ENCODE measurements around the gene KMT5B. TPM values are rescaled to one million over a fixed set of nuclear protein-coding genes. Genes with fewer than 3 reads are reported as not detected.

Gene KMT5B
- total RNA-seq, 2 experiments from 2014 or later = 22.9 to 23.1 TPM

GRCh38 chr11:68143310-68143689 is 69.8 kb downstream of the KMT5B start:
- ATAC-seq = no peak
- POLR2A ChIA-PET = no interaction called here

GRCh38 chr11:68142441-68143309 is 70.4 kb downstream of the KMT5B start:
- H3K36me3 Mint-ChIP-seq (ENCODE audit: low read depth) = no peaks in the 10 kb centered on the region
- H3K27me3 Mint-ChIP-seq = no peaks in the 10 kb centered on the region
- no peaks in the 10 kb centered on the region for H3K9me3 Mint-ChIP-seq (ENCODE audit: low read depth)
- intact Hi-C loops (cut with DNase I, micrococcal nuclease) = loop anchor here in 1 of 2 experiments (1.0 kb wide), 1 partner anchor 21 kb away; the partner anchor contains the start of gene CHKA
- H3K4me3 Mint-ChIP-seq = no peak overlapping the region
- peaks cover 12% of the 10 kb centered on the region for H3K4me1 Mint-ChIP-seq
- peak overlapping the region; percentile 85 for H3K27ac Mint-ChIP-seq
- DNase-seq (no peak), ATAC-seq (peak; percentile 23)
- POLR2A ChIA-PET = no interaction called here
- CTCF ChIA-PET = interaction anchor here (0.5 to 1.6 kb wide), 2 partner anchors 69 to 814 kb away, joined by 3 to 4 read pairs; no protein-coding TSS in a partner anchor

More at GRCh38 chr11:68143310-68143689, 69.8 kb downstream of the KMT5B start:
- Mint-ChIP-seq H3K9me3 (ENCODE audit: low read depth) (no peaks in the 10 kb centered on the region), H3K36me3 (ENCODE audit: low read depth) (no peaks in the 10 kb centered on the region), H3K27ac (no peak overlapping the region), H3K4me3 (no peak overlapping the region), H3K27me3 (no peaks in the 10 kb centered on the region), H3K4me1 (peaks cover 12% of the 10 kb centered on the region)
- CTCF ChIA-PET = interaction anchor here (0.5 kb wide), 1 partner anchor 813 kb away, joined by 3 read pairs; no protein-coding TSS in a partner anchor
- DNase-seq = no peak
- intact Hi-C loops (cut with DNase I, micrococcal nuclease) = no loop called here

- Mint-ChIP-seq H3K36me3 (ENCODE audit: low read depth) (no peaks in the 10 kb centered on the region), H3K27me3 (no peaks in the 10 kb centered on the region), H3K4me3 (no peak overlapping the region), H3K27ac (peak overlapping the region; percentile 85), H3K4me1 (peaks cover 12% of the 10 kb centered on the region), H3K9me3 (ENCODE audit: low read depth) (no peaks in the 10 kb centered on the region)
- DNase-seq = peak; percentile 83
- POLR2A ChIA-PET = no interaction called here
- intact Hi-C loops (cut with DNase I, micrococcal nuclease) = loop anchor here in 1 of 2 experiments (1.0 kb wide), 1 partner anchor 21 kb away; the partner anchor contains the start of gene CHKA
- peak; percentile 94 for ATAC-seq
- CTCF ChIA-PET = interaction anchor here (0.6 to 1.6 kb wide), 3 partner anchors 69 to 429 kb away, joined by 3 to 4 read pairs (median 4); no protein-coding TSS in a partner anchor
Observed at GRCh38 chr11:68142028-68142412, 71.1 kb downstream of the KMT5B start.

GRCh38 chr11:68141246-68142027 is 71.7 kb downstream of the KMT5B start:
- POLR2A ChIA-PET = no interaction called here
- intact Hi-C loops (cut with DNase I, micrococcal nuclease) = loop anchor here in 1 of 2 experiments (1.0 kb wide), 1 partner anchor 20 kb away; the partner anchor contains the start of gene CHKA
- DNase-seq = no peak
- CTCF ChIA-PET = interaction anchor here (0.6 to 1.6 kb wide), 3 partner anchors 70 to 429 kb away, joined by 3 to 4 read pairs (median 4); no protein-coding TSS in a partner anchor
- Mint-ChIP-seq H3K27ac (peak overlapping the region; percentile 39), H3K4me3 (no peak overlapping the region), H3K36me3 (ENCODE audit: low read depth) (no peaks in the 10 kb centered on the region), H3K4me1 (peaks cover 12% of the 10 kb centered on the region), H3K9me3 (ENCODE audit: low read depth) (no peaks in the 10 kb centered on the region), H3K27me3 (no peaks in the 10 kb centered on the region)
- ATAC-seq = no peak

- H3K27ac Mint-ChIP-seq = no peak overlapping the region
- intact Hi-C loops (cut with DNase I, micrococcal nuclease) = no loop called here
- no peaks in the 10 kb centered on the region for H3K9me3 Mint-ChIP-seq (ENCODE audit: low read depth)
- DNase-seq (no peak), ATAC-seq (no peak)
- ChIA-PET POLR2A (interaction anchor here (0.6 kb wide), 1 partner anchor 89 kb away, joined by 3 read pairs; no protein-coding TSS in a partner anchor), CTCF (interaction anchor here (1.6 kb wide), 1 partner anchor 71 kb away, joined by 4 read pairs; no protein-coding TSS in a partner anchor)
- no peaks in the 10 kb centered on the region for H3K27me3 Mint-ChIP-seq
- peaks cover 12% of the 10 kb centered on the region for H3K4me1 Mint-ChIP-seq
- no peak overlapping the region for H3K4me3 Mint-ChIP-seq
- H3K36me3 Mint-ChIP-seq (ENCODE audit: low read depth) = no peaks in the 10 kb centered on the region
Observed at GRCh38 chr11:68140496-68141245, 72.4 kb downstream of the KMT5B start.

GRCh38 chr11:68138237-68138636 is 74.9 kb downstream of the KMT5B start:
- Mint-ChIP-seq H3K4me1 (peaks cover 12% of the 10 kb centered on the region), H3K27me3 (no peaks in the 10 kb centered on the region), H3K4me3 (no peak overlapping the region), H3K36me3 (ENCODE audit: low read depth) (peaks cover 2% of the 10 kb centered on the region), H3K9me3 (ENCODE audit: low read depth) (peaks cover 2% of the 10 kb centered on the region), H3K27ac (no peak overlapping the region)
- DNase-seq (no peak), ATAC-seq (no peak)
- CTCF ChIA-PET = interaction anchor here (1.3 kb wide), 1 partner anchor 34 kb away, joined by 3 read pairs; no protein-coding TSS in a partner anchor
- intact Hi-C loops (cut with DNase I, micrococcal nuclease) = no loop called here
- POLR2A ChIA-PET = no interaction called here

- Mint-ChIP-seq H3K4me1 (peaks cover 12% of the 10 kb centered on the region), H3K27ac (no peak overlapping the region), H3K4me3 (no peak overlapping the region), H3K27me3 (no peaks in the 10 kb centered on the region), H3K9me3 (ENCODE audit: low read depth) (peaks cover 3% of the 10 kb centered on the region), H3K36me3 (ENCODE audit: low read depth) (peaks cover 2% of the 10 kb centered on the region)
- no peak for DNase-seq
- POLR2A ChIA-PET = no interaction called here
- CTCF ChIA-PET = interaction anchor here (1.3 kb wide), 1 partner anchor 34 kb away, joined by 3 read pairs; no protein-coding TSS in a partner anchor
- ATAC-seq = no peak
- intact Hi-C loops (cut with DNase I, micrococcal nuclease) = no loop called here
Observed at GRCh38 chr11:68137833-68138232, 75.3 kb downstream of the KMT5B start.

GRCh38 chr11:68136866-68137265 is 76.2 kb downstream of the KMT5B start:
- ATAC-seq = no peak
- H3K4me1 Mint-ChIP-seq = peaks cover 5% of the 10 kb centered on the region
- peaks cover 4% of the 10 kb centered on the region for H3K36me3 Mint-ChIP-seq (ENCODE audit: low read depth)
- H3K4me3 Mint-ChIP-seq = no peak overlapping the region
- no peaks in the 10 kb centered on the region for H3K27me3 Mint-ChIP-seq
- no peak overlapping the region for H3K27ac Mint-ChIP-seq
- DNase-seq = no peak
- ChIA-PET POLR2A (no interaction called here), CTCF (no interaction called here)
- intact Hi-C loops (cut with DNase I, micrococcal nuclease) = no loop called here
- H3K9me3 Mint-ChIP-seq (ENCODE audit: low read depth) = peaks cover 9% of the 10 kb centered on the region

- Mint-ChIP-seq H3K27ac (no peak overlapping the region), H3K36me3 (ENCODE audit: low read depth) (peaks cover 4% of the 10 kb centered on the region), H3K27me3 (no peaks in the 10 kb centered on the region), H3K9me3 (ENCODE audit: low read depth) (peaks cover 10% of the 10 kb centered on the region), H3K4me1 (no peaks in the 10 kb centered on the region), H3K4me3 (no peak overlapping the region)
- ChIA-PET POLR2A (no interaction called here), CTCF (no interaction called here)
- intact Hi-C loops (cut with DNase I, micrococcal nuclease) = no loop called here
- no peak for ATAC-seq
- DNase-seq = no peak
Observed at GRCh38 chr11:68135161-68135560, 77.9 kb downstream of the KMT5B start.

- CTCF ChIA-PET = no interaction called here
- POLR2A ChIA-PET = no interaction called here
- intact Hi-C loops (cut with DNase I, micrococcal nuclease) = no loop called here
- H3K27ac Mint-ChIP-seq = no peak overlapping the region
- H3K27me3 Mint-ChIP-seq = peaks cover 13% of the 10 kb centered on the region
- peaks cover 4% of the 10 kb centered on the region for H3K36me3 Mint-ChIP-seq (ENCODE audit: low read depth)
- peaks cover 10% of the 10 kb centered on the region for H3K9me3 Mint-ChIP-seq (ENCODE audit: low read depth)
- DNase-seq = no peak
- no peak for ATAC-seq
- no peaks in the 10 kb centered on the region for H3K4me1 Mint-ChIP-seq
- no peak overlapping the region for H3K4me3 Mint-ChIP-seq
Observed at GRCh38 chr11:68133761-68134160, 79.3 kb downstream of the KMT5B start.

GRCh38 chr11:68130121-68130520 is 83.0 kb downstream of the KMT5B start:
- Mint-ChIP-seq H3K4me1 (peaks cover 3% of the 10 kb centered on the region), H3K36me3 (ENCODE audit: low read depth) (peaks cover 4% of the 10 kb centered on the region), H3K4me3 (no peak overlapping the region), H3K27me3 (peaks cover 15% of the 10 kb centered on the region), H3K27ac (no peak overlapping the region), H3K9me3 (ENCODE audit: low read depth) (peaks cover 10% of the 10 kb centered on the region)
- ChIA-PET POLR2A (no interaction called here), CTCF (no interaction called here)
- DNase-seq (no peak), ATAC-seq (no peak)
- intact Hi-C loops (cut with DNase I, micrococcal nuclease) = no loop called here
